Hematopoietic multipotent progenitor cell treated with erythropoietin and hydrocortisone succinate and interleukin-3 and kit ligand, for 17 days (in vitro differentiated cells): ENCODE results near the gene KIF5C.

Experiments
- DNase-seq: peaks from one replicate; pipeline ENCODE4 v3.0.0-alpha.2; 2015; ENCODE audit warnings: low spot score

The KIF5C gene

DNA sequence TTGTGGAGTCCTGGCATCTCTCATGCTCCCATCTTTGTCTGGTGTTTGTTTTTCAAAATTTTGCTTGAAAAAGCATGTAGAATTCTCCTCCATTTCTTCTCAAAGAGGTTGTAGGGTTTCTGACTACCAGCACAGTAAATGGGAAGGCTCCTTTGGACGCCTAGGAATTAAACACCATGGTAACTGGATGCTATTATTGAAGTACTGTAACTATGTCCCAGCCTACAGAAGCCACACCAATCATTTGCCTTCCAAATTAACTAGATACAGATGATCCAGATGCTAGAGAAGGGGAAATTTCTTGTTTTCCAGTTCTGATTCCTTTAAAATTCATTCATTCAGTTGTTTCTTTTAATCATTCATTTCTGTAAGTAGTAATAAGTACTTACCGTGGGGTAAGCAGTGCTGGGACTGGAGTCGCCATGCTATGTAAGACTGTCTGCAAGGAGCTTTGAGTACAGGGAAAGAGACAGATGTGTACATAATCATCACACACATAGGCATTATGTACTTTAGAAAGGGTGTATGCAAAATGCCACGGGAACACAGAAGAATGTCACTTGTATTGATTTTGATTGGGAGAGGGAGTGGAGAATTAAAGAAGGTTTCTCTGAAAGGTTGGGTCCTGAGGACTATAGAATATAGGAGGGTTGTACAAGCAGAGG is 49.6 kb downstream of the KIF5C start:
- DNase-seq, result no peak

DNA sequence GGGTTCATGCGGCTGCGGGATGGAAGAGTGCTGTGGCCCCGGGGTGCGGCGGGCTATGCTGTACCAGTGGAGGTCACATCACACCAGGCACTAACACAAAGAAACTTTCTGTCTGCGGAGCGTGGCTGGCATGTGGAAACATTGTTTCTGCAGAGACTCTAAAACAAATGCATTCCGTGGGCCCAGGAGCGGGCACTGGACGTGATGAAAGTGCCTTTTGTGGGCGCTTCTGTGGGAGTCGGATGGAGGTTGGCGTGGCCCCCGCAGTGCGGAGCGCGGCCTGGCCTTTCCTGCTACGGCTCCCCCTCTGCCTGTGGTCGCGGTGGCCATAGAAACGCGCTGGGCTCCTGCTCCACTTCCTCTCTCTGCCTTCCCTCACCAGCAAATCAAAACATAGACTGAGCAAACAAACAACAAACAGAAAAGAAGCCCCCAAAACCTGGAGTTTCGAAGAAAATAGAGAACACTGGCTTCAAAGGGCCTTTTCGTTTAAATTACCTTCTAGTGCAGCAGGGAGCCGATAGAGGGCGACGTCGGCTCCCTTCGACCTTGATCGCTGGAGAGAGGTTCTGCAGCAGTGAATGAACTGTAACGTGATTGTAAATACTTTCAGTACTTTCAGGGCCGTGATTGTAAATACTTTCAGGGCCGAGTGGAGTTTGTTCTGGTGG is 51.4 kb downstream of the KIF5C start:
- DNase-seq, result peak; percentile 8

DNA sequence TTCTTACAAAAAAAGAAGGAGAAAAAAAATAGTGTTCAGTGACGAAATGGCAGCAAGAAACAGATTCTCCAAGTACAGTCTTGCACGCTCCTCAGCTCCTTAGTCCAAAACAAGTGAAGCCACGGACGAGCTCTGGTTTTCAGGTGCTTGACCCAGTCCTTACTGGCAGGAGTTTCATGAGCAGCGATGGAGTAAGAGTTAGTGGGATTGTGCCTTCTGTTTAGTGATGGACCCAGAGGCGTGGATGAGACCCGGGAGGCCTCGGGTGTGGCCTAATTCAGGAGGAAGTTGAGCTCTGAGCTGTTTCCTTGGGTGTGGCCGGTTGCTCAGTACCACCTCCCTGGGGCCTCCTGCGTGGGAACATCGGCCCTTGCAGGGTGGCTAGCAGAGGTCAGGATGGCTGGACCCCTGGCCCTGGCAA is 52.0 kb downstream of the KIF5C start:
- DNase-seq, result no peak

DNA sequence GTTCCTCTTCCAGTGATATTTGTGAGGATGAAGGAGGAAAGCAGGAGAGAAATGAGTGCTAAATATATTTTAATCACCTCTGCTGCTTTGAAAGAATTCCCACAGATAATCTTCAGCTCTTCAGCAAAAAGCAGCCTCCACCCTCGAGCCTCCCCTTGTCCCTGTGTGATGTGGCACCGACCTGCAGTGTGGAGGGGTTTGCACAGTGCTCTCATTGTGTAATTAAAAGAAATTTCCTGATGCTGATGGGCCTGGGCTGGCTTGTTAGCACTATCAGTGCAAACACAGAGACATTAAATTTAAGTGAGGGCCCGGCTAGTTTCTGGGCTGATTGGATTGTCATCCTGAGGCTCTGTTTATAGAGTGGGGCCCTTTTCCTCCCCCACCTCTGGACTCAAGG is 53.4 kb downstream of the KIF5C start:
- DNase-seq, result no peak

DNA sequence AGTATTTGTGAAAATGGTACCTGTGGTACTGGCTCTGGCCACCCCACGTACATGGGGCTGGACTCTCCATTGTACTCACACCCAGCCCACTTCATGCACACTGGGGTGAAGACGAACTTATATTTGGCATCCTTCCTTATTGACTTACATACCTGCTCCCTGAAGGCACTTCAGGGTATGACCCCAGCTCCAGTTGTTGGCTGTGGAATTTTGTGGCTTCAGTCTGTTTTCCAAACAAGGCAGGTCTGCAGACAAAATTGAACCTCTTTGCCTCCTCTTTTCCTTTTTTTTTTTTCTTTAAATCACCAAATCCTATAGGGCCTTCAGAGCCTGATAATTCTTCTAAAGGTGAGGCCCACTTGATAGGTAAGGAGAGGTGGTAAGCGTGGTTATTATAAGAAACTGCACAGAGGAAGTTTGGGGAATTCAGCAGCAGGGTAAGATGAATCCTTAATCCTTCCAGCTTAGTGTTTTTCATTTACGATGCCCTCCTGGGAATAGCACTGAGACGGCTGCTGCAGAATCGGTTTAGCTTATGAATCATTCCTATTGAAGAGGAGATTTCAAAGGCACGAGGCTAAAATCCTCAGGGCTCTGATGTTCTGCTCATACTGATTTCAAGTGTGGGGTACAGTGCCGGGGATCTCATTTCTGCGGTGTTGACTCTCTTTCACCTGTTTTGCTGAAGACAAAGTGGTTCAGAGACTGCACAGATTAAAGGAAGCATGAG is 55.2 kb downstream of the KIF5C start:
- no peak for DNase-seq

DNA sequence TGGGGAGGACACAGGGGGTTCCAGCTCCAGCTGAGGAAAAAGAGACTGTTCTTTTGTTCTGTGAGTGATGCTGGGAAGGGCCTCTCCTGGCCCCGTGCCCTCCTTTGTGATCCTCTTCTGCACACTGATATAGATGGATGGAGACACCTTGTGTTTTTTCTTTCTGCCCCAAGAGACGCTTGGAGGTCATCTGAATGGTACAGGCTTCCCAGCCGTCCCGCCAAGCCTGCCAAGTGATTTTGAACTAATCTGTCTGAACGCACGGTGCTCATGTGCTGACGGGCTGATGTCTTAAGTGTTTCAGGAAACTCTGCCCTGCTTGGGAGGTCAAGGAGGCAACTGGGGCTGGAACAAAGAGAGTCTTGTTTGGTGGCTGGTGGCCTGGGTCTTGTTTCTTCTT is 57.5 kb downstream of the KIF5C start:
- no peak for DNase-seq

DNA sequence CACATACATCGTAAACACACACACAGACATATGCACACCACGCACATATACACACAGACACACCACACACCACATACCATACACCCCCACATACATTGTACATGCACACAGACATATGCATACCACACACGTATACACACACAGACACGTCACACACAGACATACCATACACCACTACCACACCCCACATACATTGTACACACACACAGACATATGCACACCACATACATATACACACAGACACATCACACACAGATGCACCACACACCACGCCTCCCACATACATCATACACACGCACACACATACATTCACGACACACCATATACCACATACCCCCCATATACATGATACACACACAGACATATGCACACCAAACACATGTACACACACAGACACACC is 58.4 kb downstream of the KIF5C start:
- no peak for DNase-seq

DNA sequence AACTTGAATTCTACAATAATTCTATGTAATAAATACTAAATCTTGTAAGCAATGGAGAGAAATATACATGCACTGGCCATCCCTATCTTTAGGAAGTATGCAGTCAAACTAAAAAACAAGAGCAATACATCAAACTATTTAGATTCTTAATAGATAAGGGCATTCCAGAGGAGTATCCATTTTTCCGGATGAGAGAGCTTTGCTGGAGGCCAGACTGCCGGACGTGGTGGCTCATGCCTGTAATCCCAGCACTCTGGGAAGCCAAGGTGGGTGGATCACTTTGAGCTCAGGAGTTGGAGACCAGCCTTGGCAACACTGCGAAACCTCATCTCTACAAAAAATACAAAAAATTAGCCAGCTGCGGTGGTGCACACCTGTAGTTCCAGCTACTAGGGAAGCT is 60.8 kb downstream of the KIF5C start:
- no peak for DNase-seq

DNA sequence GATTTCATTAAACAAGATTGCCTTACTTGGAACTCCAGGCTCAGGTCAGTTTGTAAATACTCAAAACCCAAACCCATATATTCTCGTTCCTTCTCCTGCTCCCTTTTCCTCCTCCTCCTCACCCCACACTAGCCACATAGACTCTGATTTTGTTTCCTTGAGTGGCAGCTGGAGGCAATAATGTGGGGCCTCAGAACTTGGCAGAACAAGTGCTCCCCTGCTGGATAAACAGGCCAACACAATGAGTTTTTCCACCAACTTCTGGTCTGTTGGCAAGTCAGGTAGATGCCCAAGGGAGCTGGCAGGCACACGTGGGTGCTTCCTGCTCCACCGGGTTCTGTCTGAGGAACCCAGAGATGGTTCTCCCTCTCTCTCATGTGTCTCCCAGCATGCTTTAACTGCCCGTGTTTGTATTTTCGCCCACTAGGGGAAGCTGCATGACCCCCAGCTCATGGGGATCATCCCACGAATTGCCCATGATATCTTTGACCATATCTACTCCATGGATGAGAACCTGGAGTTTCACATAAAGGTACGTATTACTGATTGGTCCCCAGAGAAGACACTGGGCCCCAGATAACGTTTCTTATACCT is 61.9 kb downstream of the KIF5C start:
- no peak for DNase-seq

DNA sequence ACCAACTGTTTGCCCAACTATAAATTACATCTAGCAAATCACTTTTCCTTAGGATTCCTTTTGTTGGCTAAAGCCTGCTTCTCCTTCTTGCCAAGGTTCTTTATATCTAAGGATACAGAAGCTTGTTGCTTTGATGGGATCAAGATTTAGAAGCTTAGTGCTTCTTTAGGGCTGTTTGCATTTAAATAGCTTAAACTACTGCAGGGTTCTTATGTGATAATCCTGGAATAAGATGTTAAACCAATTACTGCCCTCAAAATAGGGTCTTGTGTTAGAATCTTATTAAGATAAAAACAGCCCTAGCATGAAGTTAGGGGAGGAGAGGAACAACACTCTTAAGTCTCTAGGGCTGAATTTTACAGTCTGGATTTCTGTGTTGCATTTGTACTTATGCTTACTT is 64.2 kb downstream of the KIF5C start:
- DNase-seq, result no peak

DNA sequence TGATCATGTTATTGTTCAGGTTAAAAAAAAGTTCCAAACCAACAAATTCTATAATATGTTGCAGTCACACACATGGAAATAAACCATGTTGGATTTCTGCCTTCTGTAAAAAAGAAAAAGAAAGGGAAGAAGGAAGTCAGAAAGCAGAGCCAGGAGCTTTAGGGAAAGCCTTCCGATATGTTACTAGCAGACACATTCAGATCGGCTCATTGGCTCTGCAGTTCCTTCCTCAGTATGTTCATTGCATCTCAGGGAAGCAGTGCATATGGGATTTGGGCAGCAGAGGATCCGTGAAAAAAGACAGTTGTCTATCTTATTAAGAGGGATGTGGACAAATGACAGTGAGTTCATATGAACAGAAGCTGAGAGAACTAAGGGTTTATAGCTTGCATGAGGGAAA is 68.1 kb downstream of the KIF5C start:
- DNase-seq, result no peak

DNA sequence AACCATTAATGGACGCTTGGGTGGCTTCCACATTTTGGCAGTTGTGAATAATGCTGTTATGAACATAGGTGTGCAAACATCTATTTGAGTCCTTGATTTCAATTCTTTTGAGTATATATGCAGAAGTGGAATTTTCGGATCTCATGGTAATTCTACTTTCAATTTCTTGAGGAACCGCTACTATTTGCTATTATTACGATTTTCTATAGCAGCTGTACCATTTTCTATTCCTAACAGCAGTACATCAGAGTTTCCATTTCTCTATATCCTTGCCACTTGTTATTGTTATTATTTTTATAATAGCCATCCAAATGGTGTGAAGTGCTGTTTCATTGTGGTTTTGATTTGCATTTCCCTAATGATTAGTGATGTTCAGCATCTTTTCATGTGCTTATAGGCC is 69.5 kb downstream of the KIF5C start:
- no peak for DNase-seq

DNA sequence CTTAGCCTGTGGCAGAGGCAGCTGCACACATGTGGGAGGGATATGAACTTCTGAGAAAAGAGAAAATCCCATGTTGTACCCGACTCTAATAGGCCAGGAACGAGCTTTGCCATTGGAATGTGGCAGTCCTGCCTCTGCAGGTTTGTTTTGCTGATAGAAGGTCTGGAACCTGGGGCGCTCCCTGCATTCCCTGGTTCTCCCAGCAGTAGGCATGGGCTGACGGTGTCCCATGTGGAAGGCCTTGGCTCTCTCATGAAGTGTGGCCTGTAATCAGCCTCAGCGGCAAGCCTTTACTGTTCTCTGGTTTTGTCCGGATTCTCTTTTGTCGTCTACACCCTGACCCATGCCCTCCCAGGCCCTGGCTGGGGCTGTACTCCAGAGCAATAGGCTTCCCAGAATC is 72.3 kb downstream of the KIF5C start:
- no peak for DNase-seq

DNA sequence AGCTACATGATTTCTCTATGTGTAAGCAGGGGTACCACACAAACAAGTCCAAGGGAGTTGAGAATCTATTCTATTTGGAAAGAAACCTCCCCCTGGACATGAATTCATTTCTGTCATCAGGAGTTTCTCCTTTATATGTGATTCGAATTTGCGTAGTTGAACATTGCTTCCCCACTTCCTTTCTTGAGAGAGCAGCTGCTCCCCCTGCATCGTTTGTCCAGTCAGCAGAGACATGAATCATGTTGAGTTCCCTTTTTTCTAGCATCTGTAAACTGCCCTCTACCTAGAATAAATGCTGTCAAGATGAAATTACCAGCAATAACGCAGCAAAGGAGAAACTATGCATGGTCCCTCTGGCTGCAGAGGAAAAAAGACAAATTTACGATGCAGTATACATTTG is 73.8 kb downstream of the KIF5C start:
- DNase-seq, result no peak

DNA sequence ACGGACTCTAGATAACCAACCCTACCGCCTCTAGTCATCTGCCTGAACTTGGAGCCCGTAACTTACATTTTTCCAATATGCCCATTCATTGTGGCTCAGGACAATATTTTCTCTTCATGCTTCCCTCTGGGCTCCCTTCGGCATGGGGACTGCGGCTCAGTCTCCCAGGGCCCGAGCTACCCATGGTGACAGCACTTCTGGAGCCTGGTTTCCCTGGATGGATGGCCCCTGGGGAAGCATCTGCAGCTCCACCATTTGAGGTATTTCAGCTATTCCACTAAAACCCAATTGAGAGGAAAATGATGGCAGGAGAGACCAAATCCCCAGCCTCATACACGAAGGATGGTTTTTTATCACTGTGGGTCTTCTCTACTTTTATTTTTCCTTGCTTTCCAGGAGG is 74.3 kb downstream of the KIF5C start:
- no peak for DNase-seq

DNA sequence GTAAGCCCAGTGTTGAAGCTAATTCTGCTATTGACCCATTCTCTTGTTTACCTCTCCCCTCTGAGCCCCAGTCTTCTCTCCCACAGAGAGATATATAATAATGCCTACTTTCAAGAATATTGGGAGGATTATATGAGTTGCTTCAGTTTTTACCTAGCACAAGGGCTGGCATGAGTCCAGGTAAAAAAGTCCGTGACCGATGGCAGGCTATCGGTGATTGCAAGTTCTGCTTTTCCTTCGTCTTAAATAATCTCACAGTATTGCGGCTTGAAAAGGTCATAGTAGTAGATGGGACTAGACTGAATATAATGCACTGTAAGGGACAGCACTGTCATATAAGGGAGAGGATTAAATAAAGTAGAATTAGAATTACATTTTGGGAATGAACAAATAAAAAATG is 77.6 kb downstream of the KIF5C start:
- DNase-seq, result no peak

DNA sequence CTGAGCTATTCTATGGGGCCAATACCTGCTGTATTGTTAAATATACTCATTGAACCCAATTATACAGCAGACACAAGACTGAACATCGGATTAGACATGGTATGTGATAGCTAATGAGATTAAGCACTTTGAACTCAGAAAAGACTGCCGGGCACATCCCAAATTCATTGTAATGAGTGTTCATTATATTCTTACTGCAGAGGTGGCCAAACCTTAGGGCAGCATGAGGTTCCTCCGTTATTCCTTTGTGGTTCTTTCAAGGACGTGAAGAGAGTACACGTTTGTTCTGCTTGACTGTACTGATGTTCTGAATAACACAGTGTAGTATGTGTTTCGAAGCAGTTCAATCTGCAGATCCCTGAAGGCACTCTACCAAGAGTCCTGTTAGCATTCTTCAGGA is 78.4 kb downstream of the KIF5C start:
- no peak for DNase-seq

DNA sequence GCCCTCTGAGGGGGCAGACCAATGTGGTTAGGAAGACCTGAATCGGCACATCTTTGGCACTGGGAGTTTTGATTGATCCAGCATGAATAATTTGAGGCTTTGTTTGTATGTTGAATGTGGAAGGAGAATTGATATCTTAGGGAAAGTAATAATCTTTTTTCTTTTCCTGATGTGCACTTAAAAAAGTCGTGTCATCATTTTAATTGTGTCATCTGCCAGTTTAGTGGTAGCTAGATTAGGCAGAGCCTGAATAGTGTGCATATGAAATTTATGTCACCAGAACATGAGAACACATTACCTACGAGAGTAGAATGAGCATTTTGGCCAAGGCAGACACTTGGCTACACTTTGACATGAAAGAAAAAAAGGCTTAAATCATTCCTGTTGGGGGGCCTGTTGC is 79.5 kb downstream of the KIF5C start:
- no peak for DNase-seq

DNA sequence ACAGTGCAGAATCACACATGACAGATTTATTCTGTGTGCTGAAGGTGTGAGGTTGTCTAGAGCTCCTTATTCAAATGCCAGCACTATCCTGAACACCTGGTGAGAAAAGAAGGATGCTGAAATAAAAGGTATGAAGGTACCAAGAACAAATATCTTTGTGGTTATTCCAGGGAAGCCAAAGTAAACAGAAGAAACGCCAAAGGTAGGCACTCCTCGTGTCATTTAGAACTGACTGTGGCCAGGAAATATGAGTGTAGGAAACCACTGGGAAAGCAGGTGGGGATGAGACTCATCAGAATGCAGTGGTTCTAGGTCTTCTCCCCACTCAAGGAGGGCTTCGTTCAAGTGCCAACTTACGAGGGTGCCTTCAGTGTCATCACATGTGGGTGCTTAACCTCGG is 80.8 kb downstream of the KIF5C start:
- DNase-seq, result no peak

DNA sequence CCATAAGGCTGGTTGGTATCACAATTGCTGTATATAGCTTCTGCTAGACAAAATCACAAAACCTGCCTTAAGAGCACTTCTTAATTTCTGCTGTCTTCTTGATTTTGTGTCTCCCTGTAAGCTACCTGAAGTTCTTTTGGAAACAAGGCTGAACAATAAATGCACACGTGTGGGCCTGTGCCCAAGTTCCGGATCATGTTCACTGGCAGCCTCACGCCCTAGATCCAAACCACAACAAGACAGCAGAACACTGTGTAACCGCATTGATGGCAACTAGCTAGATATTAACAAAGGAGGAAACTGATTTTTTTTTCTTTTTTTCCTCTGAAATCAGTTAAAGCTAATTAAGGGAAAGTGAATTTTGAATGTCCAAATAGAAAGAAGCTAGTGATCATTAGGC is 82.0 kb downstream of the KIF5C start:
- DNase-seq, result no peak

DNA sequence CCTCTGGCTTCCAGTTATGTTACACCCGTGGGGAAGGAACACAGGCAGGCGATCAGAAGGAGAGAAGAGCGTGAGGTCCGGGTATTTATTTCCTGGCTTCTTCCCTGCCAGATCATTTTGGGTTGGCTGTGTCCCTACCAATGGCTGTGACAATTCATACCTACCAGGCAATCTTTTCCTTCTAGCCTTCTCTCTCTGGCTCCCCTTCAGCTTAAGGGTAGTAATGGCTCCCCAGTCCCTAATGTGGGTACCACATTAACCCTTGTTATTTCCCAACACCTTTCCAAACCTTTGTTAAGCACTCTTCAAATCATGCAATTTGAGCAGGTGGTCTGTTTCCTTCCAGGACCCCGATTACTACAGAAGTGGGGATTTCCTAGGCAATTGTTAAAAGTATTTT is 84.7 kb downstream of the KIF5C start:
- DNase-seq, result no peak

DNA sequence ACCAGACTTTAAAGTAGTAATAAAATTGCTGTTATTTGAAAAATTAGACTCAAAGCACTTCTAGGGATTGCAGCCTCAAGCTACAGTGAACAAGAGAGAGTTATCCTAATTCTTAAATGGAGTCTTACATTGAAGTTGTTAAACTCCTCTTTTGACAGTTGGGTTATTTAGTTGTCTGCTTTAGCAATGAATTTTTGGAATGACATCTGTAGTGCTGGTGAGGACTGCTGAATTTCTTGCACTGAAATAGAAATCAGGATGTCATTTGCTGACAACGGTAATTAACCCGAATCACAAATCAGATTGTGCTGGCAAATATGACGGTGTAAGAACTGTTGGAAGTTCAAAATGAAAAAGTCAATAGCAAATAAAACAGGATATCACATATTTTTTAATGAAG is 85.5 kb downstream of the KIF5C start:
- DNase-seq, result no peak

DNA sequence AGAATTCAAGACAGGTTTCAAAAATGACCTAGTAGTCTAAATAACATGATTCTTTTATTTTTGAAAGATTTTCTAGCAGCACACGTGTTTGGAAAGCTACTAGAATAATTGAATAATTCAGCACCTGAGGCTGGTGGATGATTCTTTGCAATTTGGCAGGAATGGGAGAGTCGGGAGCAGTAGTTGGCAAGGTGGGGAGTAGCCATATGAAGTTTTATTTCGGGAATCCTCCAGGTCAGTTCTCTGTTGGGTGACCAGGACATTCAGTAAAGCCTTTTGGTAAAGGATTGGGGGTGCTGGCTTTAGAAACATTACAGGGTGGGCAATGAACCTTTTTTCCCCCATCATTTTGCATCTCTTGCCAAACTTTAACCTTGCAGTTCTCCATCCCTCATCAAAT is 88.4 kb downstream of the KIF5C start:
- no peak for DNase-seq
